HepG2 (cell line): ENCODE measurements around the gene TRPV4. TPM values are rescaled to one million over a fixed set of nuclear protein-coding genes. Genes with fewer than 3 reads are reported as not detected.

Source experiments
- ARNTL ChIP-seq: sonication (generic); formaldehyde crosslinking; IDR thresholded peaks from 2 replicates; pipeline ENCODE4 v1.4.0; 2020; ENCODE audit warnings: mild to moderate bottlenecking, missing genetic modification reagents
- GATA4 ChIP-seq: sonication (generic); IDR thresholded peaks from 2 replicates; pipeline ENCODE4 v1.6.1; 2016; ENCODE audit warnings: antibody characterized with exemption, low read depth, borderline replicate concordance
- KDM3A ChIP-seq: IDR thresholded peaks from 2 replicates; pipeline ENCODE4 v1.6.1; 2018; ENCODE audit warnings: low read depth, missing compliant biosample characterization
- KMT2A ChIP-seq: sonication (generic); formaldehyde crosslinking; IDR thresholded peaks from 2 replicates; pipeline ENCODE4 v1.4.0; 2020; ENCODE audit warnings: missing genetic modification reagents
- NCOA2 ChIP-seq: sonication (generic); formaldehyde crosslinking; IDR thresholded peaks from 2 replicates; pipeline ENCODE4 v1.8.0; 2022; ENCODE audit warnings: inconsistent platforms
- NR1H2 ChIP-seq: sonication (generic); formaldehyde crosslinking; IDR thresholded peaks from 2 replicates; pipeline ENCODE4 v1.8.1; 2022; ENCODE audit warnings: low read depth, missing genetic modification reagents, borderline replicate concordance
- PHF20 ChIP-seq: sonication (generic); formaldehyde crosslinking; IDR thresholded peaks from 2 replicates; pipeline ENCODE4 v1.5.0; 2020; ENCODE audit warnings: mild to moderate bottlenecking, missing genetic modification reagents
- POLR2AphosphoS5 ChIP-seq: IDR thresholded peaks from 2 replicates; pipeline ENCODE4 v1.6.1; 2012; ENCODE audit warnings: low read depth, low read length
- RBFOX2 ChIP-seq: fragments of 200-400 bp; formaldehyde crosslinking; IDR thresholded peaks from 2 replicates; pipeline ENCODE4 v1.6.1; 2017; ENCODE audit warnings: low read depth, mild to moderate bottlenecking, low read length
- RXRA ChIP-seq: sonication (generic); formaldehyde crosslinking; IDR thresholded peaks from 2 replicates; pipeline ENCODE4 v1.5.1; 2020; ENCODE audit warnings: missing genetic modification reagents
- SMAD9 ChIP-seq: sonication (generic); formaldehyde crosslinking; IDR thresholded peaks from 2 replicates; pipeline ENCODE4 v1.5.1; 2020; ENCODE audit warnings: mild to moderate bottlenecking, missing genetic modification reagents
- SMARCE1 ChIP-seq: fragments of 450-650 bp; IDR thresholded peaks from 2 replicates; pipeline ENCODE4 v1.6.1; 2017; ENCODE audit warnings: borderline replicate concordance
- SMC3 ChIP-seq: IDR thresholded peaks from 2 replicates; pipeline ENCODE4 v1.6.1; 2011; ENCODE audit warnings: low read length, improper control_type of control experiment
- ZBTB8A ChIP-seq: sonication (generic); formaldehyde crosslinking; IDR thresholded peaks from 2 replicates; pipeline ENCODE4 v1.4.0; 2020; ENCODE audit warnings: mild to moderate bottlenecking, low read depth, missing genetic modification reagents, borderline replicate concordance
- ZNF124 ChIP-seq: sonication (generic); formaldehyde crosslinking; IDR thresholded peaks from 2 replicates; pipeline ENCODE4 v1.4.0; 2020; ENCODE audit warnings: missing genetic modification reagents
- ZNF160 ChIP-seq: sonication (generic); formaldehyde crosslinking; IDR thresholded peaks from 2 replicates; pipeline ENCODE4 v1.8.0; 2022; ENCODE audit warnings: mild to moderate bottlenecking, inconsistent platforms, missing genetic modification reagents
- ZNF205 ChIP-seq: IDR thresholded peaks from 2 replicates; pipeline ENCODE4 v1.6.1; 2018; ENCODE audit warnings: missing biosample characterization, missing genetic modification reagents
- ZNF333 ChIP-seq: sonication (generic); formaldehyde crosslinking; IDR thresholded peaks from 2 replicates; pipeline ENCODE4 v1.4.0; 2020; ENCODE audit warnings: mild to moderate bottlenecking, missing genetic modification reagents, borderline replicate concordance
- ZNF484 ChIP-seq: sonication (generic); formaldehyde crosslinking; IDR thresholded peaks from 2 replicates; pipeline ENCODE4 v1.5.1; 2020; ENCODE audit warnings: mild to moderate bottlenecking, low read depth, missing genetic modification reagents, borderline replicate concordance
- ZNF768 ChIP-seq: sonication (generic); formaldehyde crosslinking; IDR thresholded peaks from 2 replicates; pipeline ENCODE4 v1.4.0; 2020; ENCODE audit warnings: missing genetic modification reagents
- ZNF792 ChIP-seq: IDR thresholded peaks from 2 replicates; pipeline ENCODE4 v1.6.1; 2016
- polyA plus RNA-seq, 8 experiments: library from polyadenylated mRNA; depleted of rRNA in 3 of 8; stranded (reverse) in 7 of 8; unstranded in 1 of 8; fragments of >200 nt; fragmentation: Illumina TruSeq in 4 of 8; extraction: Trizol in 4 of 8; gene quantifications; 2 replicates each; pipeline versions ENCODE4 v1.2.1 to v1.2.3, GENCODE V29; 2011 to 2016; ENCODE audit warnings: low read depth in 4 of 8, missing spikeins in 1 of 8, mixed read lengths in 1 of 8; ENCODE audit not compliant: insufficient read depth in 1 of 8
- total RNA-seq, 5 experiments: library from RNA; depleted of rRNA; stranded (reverse); fragments of >200 nt; fragmentation: Illumina TruSeq; extraction: Trizol; gene quantifications; 2 replicates each; pipeline ENCODE4 v1.2.3, GENCODE V29; 2016; ENCODE audit warnings: low read depth in 1 of 5
- TF ChIP-seq, protein P1 (sequence below): sonication (generic); formaldehyde crosslinking; IDR thresholded peaks from 2 replicates; pipeline ENCODE4 v1.4.0; 2020; ENCODE audit warnings: missing genetic modification reagents
- TF ChIP-seq, protein P2 (sequence below): sonication (generic); formaldehyde crosslinking; IDR thresholded peaks from 2 replicates; pipeline ENCODE4 v1.5.1; 2020; ENCODE audit warnings: mild to moderate bottlenecking, moderate library complexity, missing genetic modification reagents
- TF ChIP-seq, protein P3 (sequence below), 2 experiments: sonication (generic) in 1 of 2; formaldehyde crosslinking in 1 of 2; IDR thresholded peaks; 2 replicates each; pipeline versions ENCODE4 v1.4.0 to v1.6.1; 2018 to 2020; ENCODE audit warnings: missing genetic modification reagents in 2 of 2, borderline replicate concordance in 1 of 2, low read depth in 1 of 2, mild to moderate bottlenecking in 1 of 2, missing biosample characterization in 1 of 2
- TF ChIP-seq, protein P4 (sequence below): sonication (generic); formaldehyde crosslinking; IDR thresholded peaks from 2 replicates; pipeline ENCODE4 v1.4.0; 2020; ENCODE audit warnings: missing genetic modification reagents

Gene TRPV4
- total and polyA plus RNA-seq, 2 of the 13 experiments (the other 11 are each of a cell fraction or from before 2014, with no cell fraction given): 0.66 to 4.7 TPM

DNA sequence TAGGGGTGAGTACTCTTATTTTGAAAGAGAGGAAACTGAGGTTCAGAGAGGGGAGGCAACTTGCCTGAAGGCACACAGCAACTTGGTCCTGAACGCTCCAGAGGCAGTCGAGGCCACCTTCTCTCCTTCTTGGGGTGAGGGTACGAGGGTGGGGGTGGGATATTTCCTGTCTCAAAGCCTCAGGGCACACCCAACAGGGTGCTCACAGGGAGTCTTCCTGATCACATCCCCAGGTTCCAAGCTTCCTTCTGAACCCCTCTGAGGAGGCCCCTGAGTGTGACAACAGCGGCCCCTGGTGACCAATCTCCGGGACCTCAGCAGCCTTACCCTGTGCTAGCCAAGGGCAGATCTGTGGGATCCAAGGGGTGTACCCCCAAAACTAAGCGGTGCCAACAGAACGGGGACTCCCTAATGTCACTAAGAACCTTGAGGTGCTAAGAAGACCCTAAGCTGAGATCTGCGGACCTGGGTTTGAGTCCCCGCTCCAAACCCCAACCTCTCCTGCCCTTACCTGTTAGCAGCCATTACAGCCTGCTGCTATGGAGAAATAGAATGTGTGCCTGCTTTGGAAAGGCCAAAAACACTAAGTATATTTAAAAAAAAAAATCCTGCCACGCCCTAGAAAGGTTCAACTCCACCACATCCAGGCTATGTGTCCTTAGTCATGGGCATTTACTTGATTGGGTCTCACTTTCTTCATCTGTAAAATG is 57.9 kb downstream of the TRPV4 start (continued):
- no peak for TF ChIP-seq GATA4
- 0 out of 2 replicates have a peak, but pooled peaks have one; percentile 19 for TF ChIP-seq RXRA (CRISPR knock-in tag)
- TF ChIP-seq KMT2A: 0 out of 2 replicates have a peak, but pooled peaks have one; percentile 28
- TF ChIP-seq NCOA2 (CRISPR knock-in tag): peak; percentile 12; the same call in 1 of the 2 replicates
- TF ChIP-seq SMAD9 (CRISPR knock-in tag): no peak
- TF ChIP-seq, protein P1, sequence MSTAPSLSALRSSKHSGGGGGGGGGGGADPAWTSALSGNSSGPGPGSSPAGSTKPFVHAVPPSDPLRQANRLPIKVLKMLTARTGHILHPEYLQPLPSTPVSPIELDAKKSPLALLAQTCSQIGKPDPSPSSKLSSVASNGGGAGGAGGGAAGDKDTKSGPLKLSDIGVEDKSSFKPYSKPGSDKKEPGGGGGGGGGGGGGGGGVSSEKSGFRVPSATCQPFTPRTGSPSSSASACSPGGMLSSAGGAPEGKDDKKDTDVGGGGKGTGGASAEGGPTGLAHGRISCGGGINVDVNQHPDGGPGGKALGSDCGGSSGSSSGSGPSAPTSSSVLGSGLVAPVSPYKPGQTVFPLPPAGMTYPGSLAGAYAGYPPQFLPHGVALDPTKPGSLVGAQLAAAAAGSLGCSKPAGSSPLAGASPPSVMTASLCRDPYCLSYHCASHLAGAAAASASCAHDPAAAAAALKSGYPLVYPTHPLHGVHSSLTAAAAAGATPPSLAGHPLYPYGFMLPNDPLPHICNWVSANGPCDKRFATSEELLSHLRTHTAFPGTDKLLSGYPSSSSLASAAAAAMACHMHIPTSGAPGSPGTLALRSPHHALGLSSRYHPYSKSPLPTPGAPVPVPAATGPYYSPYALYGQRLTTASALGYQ (CRISPR knock-in tag): no peak
- no peak for TF ChIP-seq SMARCE1
- TF ChIP-seq ZNF792: no peak
- peak; percentile 43; the same call in 1 of the 2 replicates for TF ChIP-seq ZNF205 (CRISPR knock-in tag)
- TF ChIP-seq ZNF484 (CRISPR knock-in tag): no peak
- TF ChIP-seq RBFOX2: no peak
- TF ChIP-seq ZNF124 (CRISPR knock-in tag): peak; percentile 55; the same call in 1 of the 2 replicates
- no peak for TF ChIP-seq PHF20 (CRISPR knock-in tag)
- TF ChIP-seq, protein P2, sequence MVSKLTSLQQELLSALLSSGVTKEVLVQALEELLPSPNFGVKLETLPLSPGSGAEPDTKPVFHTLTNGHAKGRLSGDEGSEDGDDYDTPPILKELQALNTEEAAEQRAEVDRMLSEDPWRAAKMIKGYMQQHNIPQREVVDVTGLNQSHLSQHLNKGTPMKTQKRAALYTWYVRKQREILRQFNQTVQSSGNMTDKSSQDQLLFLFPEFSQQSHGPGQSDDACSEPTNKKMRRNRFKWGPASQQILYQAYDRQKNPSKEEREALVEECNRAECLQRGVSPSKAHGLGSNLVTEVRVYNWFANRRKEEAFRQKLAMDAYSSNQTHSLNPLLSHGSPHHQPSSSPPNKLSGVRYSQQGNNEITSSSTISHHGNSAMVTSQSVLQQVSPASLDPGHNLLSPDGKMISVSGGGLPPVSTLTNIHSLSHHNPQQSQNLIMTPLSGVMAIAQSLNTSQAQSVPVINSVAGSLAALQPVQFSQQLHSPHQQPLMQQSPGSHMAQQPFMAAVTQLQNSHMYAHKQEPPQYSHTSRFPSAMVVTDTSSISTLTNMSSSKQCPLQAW (CRISPR knock-in tag): 0 out of 2 replicates have a peak, but pooled peaks have one; percentile 22
- 0 out of 2 replicates have a peak, but pooled peaks have one; percentile 37 for TF ChIP-seq KDM3A
- no peak for TF ChIP-seq ZBTB8A (CRISPR knock-in tag)
- TF ChIP-seq, protein P3, sequence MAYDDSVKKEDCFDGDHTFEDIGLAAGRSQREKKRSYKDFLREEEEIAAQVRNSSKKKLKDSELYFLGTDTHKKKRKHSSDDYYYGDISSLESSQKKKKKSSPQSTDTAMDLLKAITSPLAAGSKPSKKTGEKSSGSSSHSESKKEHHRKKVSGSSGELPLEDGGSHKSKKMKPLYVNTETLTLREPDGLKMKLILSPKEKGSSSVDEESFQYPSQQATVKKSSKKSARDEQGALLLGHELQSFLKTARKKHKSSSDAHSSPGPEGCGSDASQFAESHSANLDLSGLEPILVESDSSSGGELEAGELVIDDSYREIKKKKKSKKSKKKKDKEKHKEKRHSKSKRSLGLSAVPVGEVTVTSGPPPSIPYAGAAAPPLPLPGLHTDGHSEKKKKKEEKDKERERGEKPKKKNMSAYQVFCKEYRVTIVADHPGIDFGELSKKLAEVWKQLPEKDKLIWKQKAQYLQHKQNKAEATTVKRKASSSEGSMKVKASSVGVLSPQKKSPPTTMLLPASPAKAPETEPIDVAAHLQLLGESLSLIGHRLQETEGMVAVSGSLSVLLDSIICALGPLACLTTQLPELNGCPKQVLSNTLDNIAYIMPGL (CRISPR knock-in tag; IDR thresholded peaks at IDR 0.05; ENCODE audit: borderline replicate concordance in 1 of 2, low read depth in 1 of 2): 0 out of 4 replicates have a peak, but pooled peaks of 1 of the 2 experiments have one; percentile 43
- peak; percentile 91 for TF ChIP-seq SMC3
- TF ChIP-seq POLR2AphosphoS5: no peak
- no peak for TF ChIP-seq ZNF333 (CRISPR knock-in tag)
- TF ChIP-seq ZNF160 (CRISPR knock-in tag): no peak
- TF ChIP-seq, protein P4, sequence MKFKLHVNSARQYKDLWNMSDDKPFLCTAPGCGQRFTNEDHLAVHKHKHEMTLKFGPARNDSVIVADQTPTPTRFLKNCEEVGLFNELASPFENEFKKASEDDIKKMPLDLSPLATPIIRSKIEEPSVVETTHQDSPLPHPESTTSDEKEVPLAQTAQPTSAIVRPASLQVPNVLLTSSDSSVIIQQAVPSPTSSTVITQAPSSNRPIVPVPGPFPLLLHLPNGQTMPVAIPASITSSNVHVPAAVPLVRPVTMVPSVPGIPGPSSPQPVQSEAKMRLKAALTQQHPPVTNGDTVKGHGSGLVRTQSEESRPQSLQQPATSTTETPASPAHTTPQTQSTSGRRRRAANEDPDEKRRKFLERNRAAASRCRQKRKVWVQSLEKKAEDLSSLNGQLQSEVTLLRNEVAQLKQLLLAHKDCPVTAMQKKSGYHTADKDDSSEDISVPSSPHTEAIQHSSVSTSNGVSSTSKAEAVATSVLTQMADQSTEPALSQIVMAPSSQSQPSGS (CRISPR knock-in tag): no peak
- TF ChIP-seq NR1H2: no peak
- 0 out of 2 replicates have a peak, but pooled peaks have one; percentile 18 for TF ChIP-seq ARNTL (CRISPR knock-in tag)
- peak; percentile 98 for TF ChIP-seq ZNF768 (CRISPR knock-in tag)
